ENCODE measurements around the gene MEF2B.
"Not testable (repeated sequence)": the region's sequence is repeated elsewhere in the genome, so short reads cannot be mapped to it uniquely, and the experiment has no call there.

MEF2B gene

DNA sequence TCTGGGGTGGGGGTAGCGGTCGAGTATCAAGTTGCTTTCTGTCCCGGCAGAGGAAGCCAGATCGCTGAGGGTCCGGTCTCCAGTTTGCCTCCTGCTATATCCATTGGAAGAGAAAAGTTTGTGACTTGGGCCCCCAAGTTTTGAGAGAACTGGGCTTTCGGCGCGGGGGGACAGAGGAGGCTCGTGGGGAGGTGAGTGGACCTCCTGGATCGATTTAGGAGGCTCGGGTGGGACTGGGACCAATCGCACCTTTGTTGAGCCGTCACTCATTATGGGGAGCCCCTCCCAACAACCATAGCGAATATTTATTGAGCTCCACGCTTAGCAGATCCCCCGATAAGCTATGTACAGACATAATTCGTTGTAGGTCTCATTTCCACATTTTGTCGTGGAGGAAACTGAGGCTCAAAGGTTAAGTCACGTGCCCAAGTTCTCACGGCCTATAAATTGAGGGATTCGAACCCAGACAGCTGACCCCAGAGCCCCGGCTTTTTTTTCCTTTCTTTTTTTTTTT lies 22.9 kb upstream of the MEF2B start:
- DNase-seq, result no peak

DNA sequence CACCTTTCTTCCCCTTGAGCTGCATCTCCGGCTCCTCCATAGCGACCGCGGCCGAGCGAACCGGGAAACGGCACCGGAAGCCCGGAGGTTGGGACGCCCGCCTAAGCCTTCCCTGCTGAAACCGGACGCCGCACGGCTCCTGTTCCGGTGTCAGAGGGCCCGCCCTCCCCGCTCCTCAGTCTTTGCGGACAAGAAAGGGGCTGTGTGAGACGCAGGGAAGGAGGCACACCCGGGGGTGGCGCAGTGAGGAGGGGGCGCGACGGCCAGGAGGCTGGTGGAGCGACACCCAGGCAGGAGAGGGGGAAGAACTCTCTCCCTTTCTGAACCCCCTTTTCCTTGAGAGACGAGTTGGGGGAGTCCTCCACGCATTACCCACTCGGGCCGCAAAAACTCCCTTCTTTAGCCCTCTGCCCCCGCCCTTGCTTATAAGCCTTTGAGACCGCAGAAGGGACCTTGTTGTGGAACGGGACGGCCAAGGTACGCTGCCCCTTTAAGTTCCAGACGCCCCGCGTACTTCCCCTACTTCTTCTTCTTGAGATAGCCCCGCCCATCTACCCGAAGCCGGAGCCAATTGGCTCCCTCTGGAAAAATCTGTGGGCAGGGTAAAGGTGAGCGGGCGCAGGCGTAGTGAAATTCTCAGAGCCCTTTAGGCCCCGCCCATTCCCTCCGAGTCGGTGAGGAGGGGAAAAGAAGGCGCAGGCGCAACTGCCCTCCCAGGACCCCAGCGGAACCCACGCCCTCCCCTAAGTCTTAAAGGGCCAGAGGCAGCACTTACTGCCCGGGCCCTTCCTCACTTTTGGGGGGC lies 22.2 kb upstream of the MEF2B start, which contains the start of the genes BORCS8 and RFXANK:
Gene BORCS8, minus strand, starts transcription at position 75 of the 805 bp plus-strand sequence. Its CDS starts 35 bp downstream, at position 40.
Gene RFXANK, plus strand, starts transcription at position 181 of the 805 bp plus-strand sequence. CDS start 1,689 bp downstream, outside the sequence.
- peak; percentile 98 to 99 for DNase-seq

DNA sequence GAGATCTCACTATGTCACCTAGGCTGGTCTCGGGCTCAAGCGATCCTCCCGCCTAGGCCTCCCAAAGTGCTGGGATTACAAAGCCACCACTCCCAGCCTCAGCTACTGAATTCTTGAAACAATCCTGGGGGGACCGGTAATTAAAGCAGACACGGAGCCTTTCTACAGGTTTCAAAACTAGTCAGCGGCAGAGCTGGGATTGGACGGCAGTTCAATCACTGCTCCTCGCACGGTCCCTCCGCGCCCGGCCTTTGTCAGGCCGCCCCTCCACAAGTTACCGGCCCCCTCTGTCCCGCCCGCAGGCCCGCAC lies 21.7 kb upstream of the MEF2B start:
- DNase-seq, result no peak

DNA sequence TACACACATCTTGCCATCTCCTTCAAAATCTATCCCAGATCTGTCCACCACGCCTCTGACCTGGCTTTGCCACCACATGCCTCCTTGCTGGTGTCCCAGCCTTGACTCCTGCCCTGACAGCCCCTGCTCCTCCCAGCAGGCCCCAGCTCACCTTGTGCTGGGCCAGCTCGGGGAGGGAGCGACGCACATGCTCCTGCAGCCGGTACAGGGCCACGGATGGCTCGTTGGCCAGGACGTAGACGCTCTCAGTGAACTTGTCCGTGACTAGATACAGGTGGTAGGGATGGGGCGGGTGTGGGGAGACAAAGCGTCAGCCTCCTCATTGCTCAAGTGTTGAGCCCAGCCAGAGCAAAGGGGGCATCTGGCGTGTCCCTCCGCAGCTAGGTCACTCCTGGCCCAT lies 16.7 kb upstream of the MEF2B start:
- no peak for DNase-seq

DNA sequence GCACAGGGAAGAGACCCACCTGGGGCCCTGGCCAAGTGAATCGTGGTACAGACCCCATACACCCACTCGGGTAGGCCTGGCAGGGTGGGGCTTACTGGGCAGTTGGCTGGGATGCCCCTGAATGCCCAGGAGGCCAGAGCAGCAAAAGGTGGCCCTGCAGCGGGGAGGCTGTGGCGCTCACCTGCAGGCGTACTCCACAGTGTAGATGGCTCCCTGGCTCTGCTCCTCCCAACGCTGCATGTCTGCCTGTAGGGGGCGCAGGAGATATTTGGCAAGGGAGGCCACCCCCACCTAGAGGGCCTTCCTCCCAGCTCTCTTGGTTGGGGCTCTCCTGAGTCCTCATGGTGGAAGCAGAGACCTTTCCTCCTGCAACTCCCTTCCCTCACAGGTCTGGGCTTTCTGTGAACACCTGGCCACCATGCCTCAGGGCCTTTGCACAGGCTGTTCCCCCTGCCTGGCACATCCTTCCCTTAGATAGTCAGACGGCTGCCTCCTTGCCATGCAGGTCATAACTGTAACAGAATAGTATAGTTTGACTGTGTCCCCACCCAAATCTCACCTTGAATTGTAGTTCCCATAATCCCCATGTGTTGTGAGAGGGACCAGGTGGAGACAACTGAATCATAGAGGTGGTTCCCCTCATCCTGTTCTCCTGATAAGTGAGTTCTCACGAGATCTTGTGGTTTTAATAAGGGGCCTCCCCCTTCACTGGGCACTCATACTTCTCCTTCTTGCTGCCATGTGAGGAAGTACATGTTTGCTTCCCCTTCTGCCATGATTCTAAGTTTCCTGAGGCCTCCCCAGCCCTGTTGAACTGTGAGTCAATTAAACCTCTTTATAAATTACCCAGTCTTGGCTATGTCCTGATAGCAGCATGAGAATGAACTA lies 16.0 kb upstream of the MEF2B start:
- peak; percentile 40 to 62 for DNase-seq

DNA sequence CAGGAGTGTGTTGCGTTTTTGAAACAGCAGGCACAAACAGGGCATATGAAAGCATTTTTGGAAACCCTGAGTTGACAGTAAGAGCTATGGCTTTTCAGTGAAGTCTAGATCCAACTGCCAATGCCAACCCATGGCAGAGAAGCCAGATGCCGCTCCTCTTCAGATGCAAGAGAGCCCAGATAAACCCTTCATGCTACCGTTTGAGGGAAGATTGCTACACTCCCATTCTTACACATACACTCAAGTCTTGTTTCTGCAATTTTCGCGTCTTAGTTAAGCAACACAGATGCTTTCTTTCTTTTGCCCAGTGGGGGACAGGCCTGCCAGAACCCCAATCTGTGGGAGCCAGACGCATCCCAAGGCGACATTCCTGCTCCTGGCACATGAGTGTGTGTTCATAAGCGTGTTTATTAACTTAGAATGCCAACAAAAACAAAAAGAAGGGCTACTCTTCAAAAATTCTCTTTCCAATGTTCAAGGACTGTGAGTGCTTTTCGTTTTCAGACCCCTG lies 11.5 kb upstream of the MEF2B start:
- no peak for DNase-seq

DNA sequence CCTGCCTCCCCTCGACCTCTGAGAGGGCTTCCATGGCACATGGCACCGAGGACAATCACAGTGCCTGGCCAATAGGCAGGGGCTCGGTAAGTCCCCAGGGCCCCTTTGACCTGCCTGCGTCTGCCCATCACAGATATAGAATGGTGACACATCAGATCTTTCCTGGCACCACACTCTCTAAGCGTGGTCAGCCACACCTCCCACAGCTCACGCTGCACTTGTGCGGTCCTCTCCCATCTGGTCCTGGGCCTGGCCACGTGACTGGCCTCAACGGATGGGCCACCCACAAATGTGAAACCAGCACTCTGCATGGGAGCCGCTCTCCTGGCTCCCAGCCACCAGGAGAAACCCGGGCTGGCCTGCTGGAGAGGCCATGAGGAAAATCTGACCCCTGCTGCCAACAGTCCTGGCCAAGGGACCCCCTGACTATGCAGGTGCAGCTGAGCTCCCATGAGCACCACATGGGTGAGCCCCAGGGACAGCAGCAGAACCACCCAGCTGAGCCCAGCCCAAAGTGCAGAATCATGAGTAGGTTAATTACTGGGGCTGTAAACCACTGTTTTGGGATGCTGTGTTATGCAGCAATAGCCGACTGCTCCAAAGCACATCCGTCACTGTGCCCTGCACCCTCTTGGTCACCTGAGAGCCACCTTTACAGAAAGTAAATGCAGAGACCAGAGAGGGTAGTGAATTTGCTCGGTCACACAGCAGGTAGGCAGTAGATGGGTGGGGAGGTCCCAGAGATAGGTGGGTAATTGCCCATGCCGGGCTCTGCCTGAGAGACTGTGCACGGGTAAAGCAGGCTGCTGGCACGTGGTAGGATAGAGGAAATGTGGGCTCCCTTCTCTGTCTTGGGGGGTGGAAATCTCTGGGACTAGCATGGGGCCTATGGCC lies 9.7 kb upstream of the MEF2B start:
- DNase-seq, result no peak

DNA sequence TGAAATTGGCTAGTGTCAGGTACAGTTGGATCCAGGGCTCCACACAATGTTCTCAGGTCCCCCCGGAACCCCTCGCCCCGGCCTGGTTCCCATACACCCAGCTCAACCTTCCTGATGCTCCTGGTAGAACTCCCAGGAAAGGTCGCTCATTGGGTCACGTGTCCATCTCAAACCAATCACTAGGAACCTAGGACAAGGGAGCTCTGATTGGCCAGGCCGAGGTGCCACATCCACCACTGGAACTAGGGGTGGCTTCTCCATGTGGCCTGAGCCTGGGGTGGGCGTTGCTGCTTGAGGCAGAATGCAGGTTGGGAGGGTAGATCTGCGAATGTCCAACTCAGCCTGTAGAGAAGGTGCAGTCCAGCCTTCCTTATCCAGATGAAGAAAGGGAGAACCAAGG lies 6.9 kb upstream of the MEF2B start:
- no peak for DNase-seq

DNA sequence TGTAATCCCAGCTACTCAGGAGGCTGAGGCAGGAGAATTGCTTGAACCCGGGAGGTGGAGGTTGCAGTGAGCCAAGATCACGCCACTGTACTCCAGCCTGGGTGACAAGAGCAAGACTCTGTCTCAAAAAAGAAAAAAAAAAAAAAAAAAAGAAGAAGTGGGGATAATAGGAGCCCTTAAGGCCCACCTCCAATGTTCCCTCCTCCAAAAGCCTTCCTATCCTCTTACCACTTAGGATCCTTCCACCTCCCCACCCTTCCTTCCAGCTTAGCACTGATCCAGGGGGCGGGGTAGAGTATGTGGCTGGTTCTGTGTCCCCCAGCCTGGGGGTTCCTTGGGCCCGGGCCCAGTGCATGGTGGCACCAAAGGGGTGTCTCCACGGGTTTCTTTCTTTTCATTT lies 3.2 kb upstream of the MEF2B start:
- not testable (repeated sequence) for DNase-seq

DNA sequence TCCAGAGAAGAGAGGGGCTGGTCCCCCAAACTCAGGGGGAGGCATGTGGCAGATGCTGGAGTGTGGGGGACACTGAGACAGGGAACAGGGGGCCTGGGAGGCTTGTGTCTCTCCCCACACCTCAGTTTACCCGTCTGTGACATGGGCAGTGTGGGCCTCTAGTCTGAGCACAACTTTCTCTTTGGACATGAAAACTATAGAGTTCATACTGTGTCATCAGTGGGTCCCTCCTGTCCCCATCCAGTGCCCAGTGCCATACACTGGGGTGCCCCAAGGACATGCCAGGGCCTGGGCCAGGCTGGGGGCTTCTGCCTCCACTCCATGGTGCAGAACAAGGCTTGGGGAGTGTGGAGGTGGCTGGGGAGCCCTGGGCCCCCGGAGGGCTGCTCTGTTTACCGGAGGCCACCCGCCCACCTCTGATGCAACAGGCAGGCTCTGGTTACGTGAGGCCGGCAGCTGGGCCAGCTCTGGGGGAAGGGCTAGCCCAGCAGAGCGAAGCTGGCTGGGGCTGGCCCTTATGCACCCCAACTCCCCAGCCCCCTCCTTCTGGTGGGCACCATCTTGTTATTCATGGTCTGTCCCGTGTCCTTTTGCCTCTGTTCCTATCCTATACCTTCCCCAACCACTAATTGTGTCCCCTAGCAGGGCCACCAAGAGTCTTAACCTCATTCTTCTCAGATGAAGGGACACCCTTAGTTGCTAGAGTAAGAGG lies 1.9 kb upstream of the MEF2B start:
- DNase-seq, result no peak

DNA sequence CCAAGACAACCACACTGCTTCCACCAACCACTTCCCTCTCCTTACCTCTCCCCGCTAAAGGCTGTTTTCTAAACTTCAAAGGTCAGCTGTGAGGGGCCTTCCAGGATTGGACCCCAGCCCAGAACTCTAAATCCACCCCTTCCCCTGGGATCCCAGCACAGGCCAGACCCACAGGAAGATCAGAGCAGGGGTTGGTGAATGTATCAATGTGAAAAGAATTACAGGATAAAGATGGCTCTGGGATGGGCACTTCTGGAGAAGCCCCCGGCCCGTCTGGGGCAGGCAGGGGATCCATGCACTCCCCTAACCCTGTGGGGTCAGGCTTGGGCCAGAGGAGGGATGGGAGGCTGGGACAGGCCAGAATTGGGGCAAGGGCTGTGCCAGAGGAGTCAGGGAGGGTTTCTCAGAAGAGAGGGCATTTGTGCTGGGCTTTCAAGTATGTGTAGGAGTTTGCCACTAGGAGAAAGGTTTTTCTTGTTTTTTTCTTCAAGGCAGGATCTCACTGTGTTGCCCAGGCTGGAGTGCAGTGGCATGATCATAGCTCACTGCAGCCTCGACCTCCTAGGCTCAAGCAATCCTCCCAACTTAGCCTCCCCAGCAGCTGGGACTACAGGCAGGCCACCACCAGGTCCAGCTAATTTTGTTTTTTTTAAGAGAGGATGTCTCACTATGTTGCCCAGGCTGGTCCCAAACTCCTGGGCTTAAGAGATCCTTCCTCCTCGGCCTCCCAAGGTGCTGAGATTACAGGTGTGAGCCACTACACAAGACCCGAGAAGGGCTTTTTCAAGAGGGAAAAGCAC lies 1.0 kb upstream of the MEF2B start:
- no peak for DNase-seq

DNA sequence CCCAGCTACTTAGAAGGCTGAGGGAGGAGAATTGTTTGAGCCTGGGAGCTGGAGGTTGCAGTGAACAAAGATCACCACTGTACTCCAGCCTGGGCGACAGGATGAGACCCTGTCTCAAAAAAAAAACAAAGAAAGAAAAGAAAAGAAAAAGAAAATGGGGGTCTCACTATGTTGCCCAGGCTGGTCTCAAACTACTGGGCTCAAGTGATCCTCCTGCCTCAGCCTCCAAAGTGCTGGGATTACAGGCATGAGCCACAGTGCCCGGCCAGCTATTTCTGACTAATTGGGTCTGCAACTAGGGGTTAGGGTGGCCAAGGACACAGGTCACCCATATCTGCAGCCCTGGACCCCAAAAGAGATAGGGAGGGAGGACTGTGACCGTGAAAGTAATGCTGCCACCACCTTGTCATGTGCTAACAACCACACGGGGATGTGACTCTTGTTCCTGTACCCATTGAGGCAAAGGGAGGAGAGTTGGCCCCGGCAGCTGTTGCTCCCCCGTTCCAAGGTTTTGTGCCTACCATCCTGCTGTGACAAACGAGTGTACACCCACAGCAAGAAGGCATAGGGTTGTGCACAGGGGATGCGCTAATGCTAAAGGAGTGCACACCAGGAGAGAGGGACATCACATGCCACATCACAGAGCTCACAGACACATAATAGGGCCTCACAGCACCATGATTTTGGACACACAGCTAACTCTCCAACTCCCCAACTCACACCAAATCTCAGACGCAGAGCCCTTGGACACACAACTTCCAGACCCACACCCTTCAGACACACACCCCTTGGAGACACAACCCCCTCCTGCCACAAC lies 619 bp downstream of the MEF2B start:
- DNase-seq, result no peak

DNA sequence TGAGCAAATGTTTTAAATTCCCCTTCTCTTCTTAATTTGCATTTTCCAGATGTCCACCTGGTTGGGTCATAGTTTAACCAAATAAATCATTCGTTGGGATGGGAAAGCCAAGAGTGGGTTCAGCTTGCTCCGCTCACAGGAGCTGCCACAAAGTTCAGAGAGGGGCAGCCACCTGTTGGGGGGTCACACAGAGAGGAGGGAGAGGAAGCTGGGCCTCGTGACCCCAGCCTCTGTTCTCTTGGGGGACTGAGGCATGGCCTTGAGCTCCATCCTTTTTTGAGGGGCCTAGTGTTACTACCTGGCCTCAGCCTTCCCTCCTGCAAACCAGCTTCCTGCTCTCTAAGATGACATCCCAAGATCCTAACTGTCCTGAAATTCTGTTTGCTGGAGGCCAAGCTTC lies 2.5 kb downstream of the MEF2B start:
- no peak for DNase-seq

DNA sequence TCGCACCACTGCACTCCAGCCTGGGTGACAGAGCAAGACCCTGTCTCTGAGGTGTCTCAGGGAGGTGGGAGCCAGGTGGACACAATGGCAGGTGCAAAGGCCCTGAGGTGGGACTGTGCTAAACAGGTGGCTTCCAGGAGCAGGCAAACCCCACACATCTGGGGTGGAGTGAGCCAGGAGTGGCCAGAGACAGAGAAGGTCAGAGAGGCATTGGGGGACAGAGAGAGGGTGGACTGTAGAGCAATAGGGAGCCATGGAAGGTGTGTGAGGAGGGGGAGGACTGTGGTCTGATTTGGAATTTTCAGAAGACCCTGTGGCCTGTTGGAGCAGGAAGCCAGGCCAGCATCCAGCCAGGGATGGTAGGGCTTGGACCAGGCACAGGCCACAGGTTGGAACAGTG lies 4.7 kb downstream of the MEF2B start:
- no peak for DNase-seq

DNA sequence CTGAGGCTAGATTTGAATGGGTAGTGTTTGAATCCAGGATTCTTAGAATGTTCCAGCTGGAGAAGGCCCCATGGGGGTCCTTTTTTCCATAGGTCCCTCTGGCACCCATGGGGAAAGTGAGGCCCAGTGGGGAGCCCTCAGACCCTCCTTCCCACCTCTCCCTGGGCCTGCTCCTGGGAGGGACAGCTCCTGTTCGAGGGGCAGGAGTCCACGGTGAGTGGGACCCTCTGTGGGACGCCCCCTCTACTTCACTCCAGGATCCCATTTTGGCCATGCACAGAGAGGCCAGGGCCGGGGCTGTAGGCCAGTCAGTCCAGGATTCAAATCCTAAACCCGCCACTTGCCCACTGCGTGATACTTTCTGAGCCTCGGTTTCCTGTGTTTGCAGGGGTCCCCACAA lies 7.6 kb downstream of the MEF2B start:
- no peak for DNase-seq

DNA sequence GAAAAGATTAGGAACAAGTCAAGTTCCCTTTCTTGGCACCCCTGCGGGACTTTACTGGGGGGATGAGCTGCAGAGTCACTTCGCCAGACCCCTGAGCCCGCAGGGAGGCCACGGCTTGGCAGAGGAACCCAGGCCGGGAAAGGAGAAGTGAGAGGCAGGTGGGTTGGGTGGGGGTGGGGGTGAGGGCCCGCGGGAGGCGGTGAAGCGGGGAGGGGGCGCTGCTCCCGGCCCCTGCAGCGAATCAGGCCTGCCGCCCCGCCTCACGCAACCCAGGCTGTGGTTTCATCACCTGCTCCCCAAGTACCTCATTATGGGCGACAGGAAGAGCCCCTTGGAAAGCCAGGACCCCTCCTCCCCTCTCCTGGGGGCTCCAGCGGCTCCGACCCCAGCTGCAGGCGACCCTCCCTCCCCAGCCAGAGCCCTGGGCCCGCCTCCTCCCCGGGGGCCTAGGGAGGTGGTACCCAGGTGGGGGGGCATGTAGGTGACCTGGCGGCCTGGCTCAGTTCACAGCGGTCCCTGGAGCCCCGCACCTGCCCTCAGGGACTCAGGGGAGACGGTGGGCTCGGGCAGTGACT lies 9.5 kb downstream of the MEF2B start:
- no peak for DNase-seq

DNA sequence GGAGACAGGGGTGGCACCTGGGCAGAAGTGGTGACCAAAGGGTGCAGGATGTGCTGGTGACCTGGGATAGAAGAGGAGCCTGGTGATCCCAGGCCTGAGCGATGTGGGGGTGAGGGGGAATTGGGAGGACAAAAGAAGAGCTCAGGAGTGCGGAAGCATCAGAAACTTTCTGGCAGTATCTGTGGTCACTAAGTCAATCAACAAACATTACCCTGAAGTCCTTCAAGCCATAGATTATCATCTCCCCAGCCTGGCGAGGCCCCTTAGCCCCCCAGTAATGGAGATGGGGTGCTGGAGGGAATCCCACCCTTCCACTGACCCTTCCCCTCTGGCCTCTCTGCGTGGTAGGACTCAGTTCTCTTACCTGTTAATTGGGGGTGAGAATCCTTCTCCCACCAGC lies 10.5 kb downstream of the MEF2B start:
- no peak for DNase-seq

DNA sequence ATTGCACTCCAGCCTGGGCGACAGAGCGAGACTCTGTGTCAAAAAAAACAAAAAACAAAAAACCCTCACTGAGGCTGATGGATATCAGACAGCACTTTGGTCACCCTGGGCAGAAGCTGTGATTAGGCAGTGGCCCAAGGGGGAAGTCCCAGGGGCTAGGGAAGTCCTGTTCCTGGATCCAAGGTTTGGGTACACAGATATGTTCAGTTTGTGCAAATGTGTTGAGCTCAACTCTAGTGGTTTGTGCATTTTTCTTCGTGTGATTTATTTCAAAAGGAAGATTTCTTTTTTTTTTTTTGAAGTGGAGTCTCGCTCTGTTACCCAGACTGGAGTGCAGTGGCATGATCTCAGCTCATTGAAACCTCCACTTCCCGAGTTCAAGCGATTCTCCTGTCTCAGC lies 12.3 kb downstream of the MEF2B start:
- no peak for DNase-seq

DNA sequence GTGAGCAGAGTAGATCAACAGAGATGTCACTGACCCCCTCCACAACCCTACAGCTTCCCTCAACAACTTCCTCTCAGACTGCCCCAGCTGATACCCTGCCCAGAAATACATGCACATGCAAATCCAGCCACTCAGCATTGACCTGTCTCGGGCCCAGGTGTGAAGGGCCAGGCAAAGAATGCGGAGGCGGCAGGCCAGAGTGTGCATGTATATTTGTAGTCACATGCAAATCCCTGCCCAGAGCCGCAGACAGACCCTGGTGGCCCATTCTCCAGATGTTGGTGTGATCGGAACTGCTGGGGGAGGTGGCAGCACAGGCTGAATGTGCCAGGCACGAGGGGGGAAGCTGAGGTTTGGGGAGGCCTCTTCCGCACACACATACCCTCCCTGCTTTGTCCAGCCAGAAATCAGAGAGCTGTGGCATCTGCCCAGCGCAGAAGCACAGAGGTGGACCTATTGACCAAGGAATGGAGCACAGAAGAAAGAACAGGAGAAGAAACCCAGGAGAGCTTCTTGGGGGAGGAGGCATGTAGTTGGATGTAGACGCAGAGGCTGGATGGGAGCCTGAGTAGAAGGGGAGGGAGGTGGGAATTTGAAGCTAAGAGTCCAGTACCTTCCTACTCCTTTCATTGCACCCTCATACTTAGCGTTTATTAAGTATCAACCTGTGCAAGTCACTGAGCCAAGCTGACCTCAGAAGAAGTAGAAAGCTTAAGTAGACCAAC lies 14.4 kb downstream of the MEF2B start:
- no peak for DNase-seq
